SIG-M5 treated with dmso at 0.1 percent for 504 hours (cell line): ENCODE data around the gene PTCH1.

ENCODE experiments used
- DNase-seq: peaks from one replicate; lab custom pipeline; 2025; ENCODE audit not compliant: unreplicated experiment; lab: John Stamatoyannopoulos, UW

The PTCH1 gene

DNA sequence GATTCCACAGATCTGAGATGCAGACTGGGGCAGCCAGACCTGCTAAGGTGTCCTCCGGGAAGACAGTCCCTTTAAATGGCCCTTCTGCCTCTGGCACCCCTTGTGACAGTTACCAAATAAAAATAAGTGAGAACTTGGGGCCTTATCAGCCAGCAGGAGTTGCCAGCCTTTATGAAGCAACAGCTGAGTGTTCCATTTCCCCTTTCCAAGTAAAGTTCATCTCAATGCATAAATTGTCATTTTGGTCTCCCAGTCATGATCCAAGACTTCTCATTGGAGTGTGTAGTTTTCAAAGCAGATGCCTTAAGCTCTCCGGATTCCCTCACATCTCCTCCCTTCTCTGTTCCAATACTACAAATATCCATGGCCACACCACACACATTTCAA lies 4.1 kb downstream of the PTCH1 start:
- DNase-seq: peak; percentile 63

DNA sequence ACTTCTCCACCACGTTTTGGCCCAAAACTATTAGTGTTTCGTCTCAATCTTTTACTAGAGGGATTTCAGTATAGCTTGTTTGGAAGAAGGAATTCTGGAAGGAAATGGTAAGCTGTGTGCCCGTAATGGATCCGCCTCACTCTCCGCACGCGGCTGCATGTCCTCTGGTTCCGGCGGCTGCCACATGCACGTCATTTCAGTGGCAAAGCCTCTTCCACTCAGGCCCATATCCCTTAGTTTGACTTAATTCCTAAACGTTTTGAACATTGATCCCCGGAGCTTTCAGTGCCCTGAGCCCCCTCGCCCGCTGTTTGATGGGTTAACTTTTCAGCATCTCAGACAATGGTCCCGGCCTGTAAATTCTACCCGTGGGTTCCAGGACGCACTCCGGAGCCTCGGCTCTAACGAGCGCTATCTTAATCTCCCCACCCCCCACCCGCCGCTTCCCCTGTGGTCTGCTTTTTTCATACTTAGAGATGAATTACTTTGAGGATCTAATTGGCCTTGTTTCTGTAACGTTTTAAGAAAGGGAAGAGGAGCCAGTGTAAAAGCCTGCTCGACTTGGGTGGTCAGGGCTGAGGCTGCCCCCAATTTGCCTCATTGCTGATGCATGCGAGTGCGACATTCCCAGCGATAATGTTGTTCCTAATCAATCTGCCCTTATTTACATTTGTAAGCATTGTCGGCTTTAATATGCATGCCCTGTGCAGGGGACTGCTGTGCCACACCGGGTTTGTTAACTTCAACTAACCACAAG lies 4.6 kb downstream of the PTCH1 start:
- DNase-seq: no peak

DNA sequence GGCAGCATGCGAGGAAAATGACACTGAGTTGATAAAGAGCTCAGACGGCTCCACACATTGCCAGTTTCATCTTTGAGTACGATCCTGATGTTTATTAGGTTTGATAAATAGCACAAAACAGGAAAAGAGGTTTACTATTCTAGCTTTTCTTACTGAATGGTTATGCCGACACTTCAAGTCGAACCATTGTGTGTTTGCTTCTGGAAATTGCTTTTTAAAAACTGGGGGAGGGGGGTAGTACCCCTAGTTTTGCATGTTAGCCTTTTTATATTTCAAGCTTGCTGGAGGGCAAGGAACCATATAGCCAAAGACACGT lies 5.2 kb downstream of the PTCH1 start:
- no peak for DNase-seq

DNA sequence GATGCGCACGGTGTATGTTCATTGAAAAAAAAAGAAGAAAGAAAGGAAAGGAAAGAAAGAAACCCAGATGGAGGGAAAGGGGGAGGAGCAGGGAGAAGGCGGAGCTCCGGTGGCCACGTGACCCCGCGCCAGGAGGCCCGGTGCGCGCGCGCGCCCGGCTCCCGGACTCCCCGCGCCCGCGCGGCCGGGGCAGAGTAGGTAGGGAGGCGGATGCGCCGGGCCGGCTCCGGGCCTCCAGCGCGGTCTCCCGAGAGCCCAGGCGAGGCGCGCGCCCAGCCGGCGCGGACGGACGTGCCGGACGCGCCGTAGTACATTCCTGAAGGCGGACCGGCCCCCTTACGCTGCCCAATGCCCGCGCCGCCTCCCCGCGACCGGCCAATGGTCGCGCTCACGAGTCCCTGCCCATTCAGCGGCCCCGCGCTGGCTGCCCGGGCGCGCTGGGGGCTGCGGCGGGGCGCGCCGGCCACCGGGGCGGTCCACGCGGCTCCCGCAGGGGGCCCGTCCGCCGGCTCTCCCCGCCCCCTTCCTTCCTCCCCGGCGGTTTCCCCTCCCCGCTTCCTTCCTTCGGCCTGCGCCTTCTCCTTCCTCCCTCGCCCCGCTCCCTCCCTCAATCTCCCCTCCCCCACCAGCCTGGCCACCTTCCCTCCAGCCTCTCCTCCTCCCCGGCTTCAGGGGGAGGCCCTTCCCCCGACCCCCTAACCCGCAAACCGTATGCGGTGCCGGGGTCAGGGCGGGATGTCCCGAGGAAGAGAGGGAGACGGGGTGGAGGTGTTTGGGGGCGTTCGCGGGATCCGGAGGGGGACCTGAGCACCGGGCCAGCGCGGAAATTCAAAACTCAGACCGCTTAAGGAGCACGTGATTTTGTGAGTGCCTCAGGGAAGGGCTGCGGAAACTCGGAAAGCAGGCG lies 5.8 kb downstream of the PTCH1 start:
- peak; percentile 83 for DNase-seq

DNA sequence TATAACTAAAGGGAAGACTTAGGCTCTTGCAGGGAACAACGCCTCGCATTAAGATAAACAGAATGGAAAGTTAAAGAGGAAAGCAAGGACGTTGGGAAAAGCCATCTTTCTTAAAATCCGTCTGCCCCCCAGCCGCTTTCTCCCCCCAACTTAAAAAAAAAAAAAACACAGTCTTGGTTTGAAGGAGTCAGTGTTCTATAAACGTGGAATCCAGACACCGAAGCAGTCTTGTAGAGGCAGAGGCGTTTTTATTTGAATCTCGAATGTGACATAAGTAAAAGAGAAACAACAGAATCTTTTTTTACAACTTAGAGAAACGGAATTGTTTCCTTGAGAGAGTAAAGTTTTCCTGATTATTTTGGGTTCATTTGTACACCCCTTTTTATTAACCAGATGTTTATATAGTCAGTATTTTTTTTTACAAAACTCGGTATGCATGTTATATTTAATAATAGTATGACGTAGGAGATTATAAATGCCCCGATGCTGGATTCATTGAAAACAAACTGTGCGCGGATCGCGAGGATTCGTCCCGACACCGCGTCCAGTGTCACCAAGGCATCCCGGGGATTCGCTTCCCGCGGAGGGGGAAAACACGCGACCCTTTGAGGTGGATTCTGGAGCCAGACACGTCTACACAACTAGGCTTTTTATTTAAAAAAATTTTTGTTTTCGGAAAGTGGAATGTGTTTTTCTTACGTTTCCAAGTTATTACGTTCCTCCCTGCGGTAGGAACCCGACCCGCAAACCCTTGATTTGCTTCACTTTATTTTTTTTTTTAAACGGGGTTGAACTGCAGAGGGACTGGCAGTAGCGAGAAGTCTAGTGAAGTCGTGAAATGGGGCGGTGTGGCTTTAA lies 6.7 kb downstream of the PTCH1 start:
- DNase-seq: no peak

DNA sequence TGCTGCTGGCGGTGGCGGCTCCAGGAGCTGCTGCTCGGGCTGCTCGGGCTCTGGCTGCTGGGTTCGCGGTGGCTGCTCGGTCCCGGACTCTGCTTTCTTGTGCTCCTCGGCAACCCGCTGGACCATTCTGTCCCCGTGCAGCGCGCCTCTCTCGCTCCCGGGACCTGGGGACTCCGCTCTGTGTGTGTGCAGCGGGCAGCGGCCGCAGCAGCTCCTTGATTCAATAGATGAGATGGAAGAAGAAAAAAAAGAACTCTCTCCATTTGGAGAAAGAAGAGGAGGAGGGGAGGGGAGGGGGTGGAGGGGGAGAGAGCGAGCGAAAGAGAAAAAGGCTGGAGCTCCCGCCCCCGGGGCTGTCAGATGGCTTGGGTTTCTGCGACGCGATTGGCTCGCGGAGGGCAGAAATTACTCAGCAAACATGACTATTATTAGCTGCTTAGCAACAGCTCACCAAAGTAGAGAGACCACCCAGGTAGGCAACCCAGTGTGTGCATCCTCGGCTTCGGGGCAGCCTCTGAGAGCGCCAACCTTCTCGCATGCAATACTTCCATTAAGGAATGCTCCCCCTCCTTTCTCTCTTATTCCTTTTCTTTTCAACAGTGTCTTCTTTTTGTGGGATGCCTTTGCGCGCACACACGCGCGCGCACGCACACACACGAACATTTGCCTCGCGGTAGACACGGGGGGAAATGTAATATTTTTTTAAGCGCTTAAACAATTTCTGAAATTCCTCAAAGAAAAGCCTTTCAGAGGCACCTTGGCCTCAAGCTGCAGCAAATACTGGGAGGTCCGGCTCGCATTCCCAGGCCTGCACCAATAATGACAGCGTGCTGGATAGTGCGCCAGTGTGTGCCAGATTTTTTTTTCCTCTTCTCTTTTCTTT lies 7.6 kb downstream of the PTCH1 start:
- peak; percentile 56 for DNase-seq

DNA sequence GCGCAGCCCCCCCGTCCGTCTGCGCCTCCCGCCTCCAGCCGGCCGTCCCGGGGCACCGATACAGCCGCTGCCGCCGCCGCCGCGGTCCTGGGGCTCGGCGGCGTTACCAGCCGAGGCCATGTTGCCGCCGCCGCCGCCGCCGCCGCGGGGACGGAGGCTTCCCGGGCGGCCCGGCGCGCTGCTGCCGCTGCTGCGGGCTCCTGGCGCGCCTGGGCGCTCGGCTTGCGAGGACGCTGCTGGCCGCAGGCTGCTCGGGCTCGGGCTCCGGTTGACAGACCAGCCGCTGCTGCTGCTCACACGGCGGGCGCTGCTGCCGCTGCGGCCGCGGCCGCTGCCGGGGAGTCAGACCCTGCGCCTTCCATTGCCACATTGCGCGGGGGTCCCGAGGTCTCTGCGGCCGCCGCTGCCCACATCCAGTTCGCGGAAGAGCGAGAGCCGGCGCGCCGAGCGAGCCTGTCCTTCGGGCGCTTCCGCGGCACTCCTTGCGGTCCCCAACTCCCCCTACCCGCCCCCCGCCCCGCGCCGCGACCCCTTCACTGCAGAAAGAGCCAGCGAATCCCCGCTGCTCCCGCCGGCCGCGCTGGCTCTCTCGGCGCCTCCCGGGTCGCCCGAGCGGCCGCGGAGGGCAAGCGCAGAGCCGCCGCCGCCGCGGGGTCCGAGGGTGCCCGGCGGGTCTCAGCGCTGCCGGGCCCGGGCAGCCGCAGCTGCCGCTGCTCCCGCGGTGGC lies 8.4 kb downstream of the PTCH1 start:
- no peak for DNase-seq

DNA sequence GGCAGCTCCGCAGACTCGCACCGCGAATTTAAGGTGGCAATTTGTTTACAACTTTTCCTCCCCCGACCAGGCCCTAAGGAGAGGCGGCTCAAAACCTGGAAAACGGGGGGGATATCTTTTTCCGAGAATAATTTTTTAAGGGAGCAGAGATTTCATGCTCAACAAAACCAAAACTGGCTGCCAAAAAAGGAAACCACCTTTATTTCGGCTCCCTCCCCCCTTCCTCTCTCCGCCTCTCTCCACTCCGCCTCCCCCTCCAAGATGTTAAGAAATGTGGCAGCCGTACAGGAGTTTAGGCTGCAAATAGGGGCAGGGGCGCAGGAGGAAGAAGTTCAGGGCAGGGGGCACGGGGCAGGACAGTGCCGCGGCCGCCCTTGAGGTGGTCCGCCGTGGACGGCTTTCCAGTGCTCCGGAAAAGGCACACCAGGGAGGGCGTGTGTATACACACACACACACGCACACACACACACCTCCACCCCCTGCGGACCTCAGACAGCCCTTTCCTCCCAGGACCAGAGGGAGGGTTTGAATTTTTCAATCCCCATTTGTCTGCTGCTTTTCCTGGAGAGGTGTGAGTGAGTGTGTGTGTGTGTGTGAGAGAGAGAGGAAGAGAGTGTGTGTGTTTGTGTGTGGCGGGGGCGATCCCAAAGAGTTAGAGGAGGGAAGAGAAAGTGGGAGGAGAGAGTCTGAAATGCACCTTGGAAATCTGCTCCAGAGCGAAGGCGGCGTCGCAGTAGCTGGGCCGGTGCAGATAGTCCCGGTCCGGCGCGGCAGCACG lies 9.1 kb downstream of the PTCH1 start:
- peak; percentile 32 for DNase-seq

DNA sequence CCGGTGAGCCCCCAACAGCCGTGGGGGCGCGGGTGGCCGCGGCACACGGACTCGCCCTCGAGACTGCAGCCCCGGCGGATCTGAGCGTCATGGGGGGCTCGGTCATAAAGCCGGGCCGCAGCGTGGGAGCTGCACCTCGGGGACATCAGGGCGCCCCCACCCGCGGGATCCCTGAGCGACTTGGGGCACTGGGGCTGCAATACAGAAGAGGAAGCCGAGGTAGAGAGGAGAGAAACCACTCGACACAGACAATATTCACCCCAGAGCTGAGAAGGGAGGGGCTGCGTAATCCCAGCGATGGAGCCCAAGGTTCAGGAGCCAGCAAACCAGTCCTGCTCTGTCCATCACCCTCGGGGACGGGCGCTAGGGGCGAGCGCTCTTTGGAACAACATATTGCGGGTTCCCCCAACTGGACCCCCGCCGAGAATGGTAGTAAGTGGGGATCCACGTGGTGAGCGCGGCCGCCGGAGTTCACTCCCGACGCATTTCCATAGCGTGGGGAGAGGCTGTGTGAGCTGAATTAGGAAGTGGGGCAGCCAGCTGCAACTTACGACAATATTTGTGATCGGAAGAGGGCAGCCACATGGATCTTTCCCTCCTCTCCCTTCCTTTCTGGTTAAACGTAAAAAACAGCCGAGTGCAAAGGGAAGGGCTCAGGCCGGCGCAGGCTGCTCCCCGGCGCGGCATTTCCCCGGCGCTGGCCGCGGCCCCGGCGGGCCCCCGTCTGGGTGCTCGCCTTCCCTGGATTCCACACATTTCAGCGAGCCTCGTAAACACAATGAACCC lies 9.9 kb downstream of the PTCH1 start:
- peak; percentile 32 for DNase-seq

DNA sequence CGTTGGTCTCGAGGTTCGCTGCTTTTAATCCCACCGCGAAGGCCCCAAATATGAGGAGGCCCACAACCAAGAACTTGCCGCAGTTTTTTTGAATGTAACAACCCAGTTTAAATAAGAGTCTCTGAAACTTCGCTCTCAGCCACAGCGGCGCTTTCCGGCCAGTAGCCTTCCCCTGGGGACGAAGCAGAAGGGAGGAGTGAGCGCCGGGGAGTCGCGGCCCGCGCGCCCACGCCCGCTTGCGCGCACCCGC lies 10.4 kb downstream of the PTCH1 start:
- no peak for DNase-seq

DNA sequence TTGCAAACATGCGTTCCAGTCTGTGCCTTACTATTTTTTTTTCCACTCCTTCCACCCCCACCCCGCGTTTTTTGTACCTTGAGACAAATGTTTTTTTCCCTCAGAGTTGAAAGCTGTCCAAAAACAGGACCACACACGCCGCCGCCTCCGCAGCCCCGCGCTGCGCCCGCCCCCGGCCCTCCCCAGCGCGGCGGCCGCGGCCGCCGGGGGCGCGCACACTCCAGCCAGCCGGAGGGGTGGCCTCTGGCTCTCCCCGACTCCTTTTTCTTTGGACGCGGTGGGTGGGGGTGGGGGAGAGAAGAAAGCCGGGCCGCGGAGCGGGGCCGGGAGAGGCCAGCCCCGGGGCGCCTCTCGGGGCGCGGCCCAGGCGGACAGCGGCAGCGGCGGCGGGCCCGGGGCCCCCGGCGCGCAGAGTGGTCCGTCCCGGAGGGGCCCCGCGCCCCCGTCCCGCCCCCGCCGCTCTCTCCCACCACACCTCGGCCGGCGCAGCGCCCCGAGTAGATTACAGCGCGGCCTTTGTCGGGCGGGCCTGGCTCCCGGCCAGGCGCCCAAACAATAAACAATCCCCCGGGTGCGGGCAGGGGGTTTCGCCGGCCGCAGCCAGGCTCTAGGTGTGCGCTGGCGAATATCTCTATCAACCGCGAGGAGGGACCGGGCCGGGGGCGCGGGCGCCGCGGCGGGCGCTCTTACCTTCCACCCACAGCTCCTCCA lies 10.9 kb downstream of the PTCH1 start:
- no peak for DNase-seq

DNA sequence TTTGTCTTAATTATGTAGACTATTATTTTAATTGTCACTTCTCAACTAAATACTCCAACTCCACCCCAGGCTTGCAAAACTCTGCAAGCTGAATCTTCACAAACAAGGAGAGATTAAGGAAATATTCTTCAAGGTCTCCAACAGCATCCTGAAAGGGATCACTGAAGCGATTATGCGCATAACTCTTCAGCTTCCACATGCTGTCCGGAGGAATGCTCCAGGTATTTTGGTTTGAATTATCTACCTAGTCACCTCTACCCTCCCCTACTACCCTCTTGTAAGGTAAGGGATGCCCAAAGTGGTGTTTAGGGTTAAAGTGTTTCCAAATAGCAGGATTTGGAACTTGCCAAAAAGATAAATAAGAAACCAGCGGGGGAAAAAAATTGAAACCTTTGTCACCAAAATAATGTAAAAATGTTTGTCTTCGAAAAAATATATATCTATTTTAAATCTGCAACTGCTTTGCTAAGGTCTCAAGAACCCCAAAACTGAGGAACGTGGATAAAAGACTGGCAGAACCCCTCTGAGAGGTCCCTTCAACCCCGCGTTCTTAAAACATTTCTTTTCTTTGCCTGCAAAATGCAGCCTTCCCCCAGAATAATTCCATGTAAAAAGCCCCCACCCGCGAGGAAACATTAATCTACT lies 11.6 kb downstream of the PTCH1 start:
- DNase-seq: no peak

DNA sequence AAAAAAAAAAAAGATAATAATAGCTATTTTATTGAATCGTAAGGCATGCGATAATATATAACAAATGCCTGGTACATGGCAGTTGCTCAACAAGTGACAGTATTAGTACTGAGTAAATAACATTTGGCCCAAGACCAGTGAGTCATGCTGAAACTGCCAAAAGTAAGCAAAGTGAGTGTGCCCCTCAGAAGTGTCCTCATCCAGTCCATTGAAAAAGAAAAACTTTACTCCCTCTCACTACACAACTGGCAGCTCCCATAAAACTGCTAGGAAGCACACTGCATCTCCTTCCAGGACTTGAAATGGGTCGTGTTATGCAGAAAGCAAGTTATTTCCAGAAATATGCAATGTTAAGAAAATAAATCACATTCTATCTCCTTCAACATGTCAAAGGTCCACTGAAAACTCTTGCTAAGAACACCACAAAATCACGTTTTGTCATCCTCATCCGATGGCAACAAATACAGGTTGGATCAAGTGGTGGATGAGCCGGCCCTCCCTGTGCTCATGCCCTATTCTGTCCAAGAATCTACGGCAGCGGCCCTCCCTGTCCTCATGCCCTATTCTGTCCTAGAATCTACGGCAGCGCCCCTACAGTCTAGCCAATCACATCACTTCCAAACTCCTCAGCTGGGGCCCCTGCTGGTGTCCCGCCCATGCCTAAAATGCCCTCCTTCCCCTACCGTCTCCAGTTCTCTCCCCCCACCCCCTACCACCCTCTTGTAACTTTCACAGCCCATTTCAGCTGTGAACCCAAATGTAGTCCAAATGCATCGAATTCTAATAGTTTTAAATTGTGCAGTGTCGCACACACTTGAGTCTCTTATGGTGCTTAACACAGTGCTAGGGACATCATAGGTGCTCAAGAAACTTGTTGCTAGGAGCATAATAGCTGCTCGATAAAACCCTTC lies 12.5 kb downstream of the PTCH1 start:
- DNase-seq: peak; percentile 44

DNA sequence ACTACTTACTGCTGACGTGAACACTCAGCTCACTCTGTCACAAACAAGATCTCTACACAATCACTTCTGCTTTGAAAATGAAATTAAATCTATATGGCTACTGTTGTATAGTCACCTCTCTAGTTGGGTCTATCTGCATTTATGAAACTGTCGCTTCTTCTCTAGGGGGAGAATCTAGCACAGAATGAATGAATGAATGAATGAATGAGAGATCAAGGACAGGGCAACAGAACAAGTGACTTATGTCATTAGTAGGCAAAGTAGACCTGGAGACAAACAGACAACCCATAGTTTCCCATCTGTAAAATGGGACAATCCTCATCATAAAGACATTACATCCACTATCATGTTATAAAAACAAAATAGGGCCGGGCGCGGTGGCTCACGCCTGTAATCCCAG lies 13.4 kb downstream of the PTCH1 start:
- DNase-seq: no peak

DNA sequence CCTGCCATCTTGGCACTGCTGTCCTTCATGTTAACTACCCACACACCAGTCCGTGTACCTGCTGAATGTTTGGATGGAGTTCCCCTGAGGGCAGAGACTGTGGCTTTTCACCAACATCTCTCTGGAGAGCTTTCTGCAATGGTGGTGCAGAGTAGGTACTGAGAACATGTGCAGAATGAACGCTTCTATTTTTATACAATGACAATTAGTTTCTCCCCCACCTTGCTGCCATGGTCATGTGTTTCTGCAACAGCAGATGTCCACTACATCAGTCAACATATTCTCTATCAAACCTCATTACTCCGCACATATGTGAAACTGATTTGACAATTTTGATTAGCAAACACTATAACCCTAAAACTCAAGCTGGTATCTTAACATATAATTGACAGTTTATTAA lies 14.5 kb downstream of the PTCH1 start:
- DNase-seq: no peak

DNA sequence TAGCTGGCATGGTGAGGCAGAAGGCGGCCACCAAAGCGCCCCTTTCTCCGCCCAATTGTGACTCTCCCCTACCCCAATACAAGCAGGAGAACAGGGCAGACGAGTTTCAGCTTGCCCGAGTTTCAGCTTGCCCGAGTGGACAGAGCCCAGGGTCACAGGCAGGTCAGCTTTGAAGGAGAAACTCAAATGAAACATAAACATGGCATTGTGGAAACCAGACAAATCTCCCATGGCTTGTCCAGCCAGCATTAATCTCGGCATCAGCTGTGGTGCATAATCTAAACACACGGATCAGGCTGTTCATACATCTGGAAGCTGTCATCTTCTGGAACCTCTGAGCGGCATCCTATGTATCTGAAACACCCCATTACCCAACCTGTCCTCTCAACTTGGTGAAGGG lies 16.9 kb downstream of the PTCH1 start:
- DNase-seq: no peak
